Natural killer cell (primary cell): Measurements from ENCODE around the gene ENGASE. TPM values are rescaled to one million over a fixed set of nuclear protein-coding genes. Genes with fewer than 3 reads are reported as not detected.

Experiments
- ATAC-seq, 3 donors: fragments of 150-1000 bp in 2 of 3; fragments of 200-7000 bp in 1 of 3; cut with Tn5 transposase; 1 replicate in 1 of 3; 2 replicates in 2 of 3; pipeline ENCODE4 v1.10.0; 2021; ENCODE audit warnings: mild to moderate bottlenecking in 2 of 3, moderate library complexity in 2 of 3
- DNase-seq, 2 donors: peaks; one replicate each; pipeline versions ENCODE4 v3.0.0 to v3.0.0-alpha.2; 2013 to 2021; ENCODE audit warnings: mixed read lengths in 1 of 2
- H3K27ac ChIP-seq: one replicate; pipeline ENCODE4 v1.5.1; 2013; ENCODE audit warnings: mild to moderate bottlenecking, low read length
- H3K27me3 ChIP-seq: one replicate; pipeline ENCODE4 v1.6.1; 2013; ENCODE audit warnings: low read length; ENCODE audit not compliant: control insufficient read depth, insufficient read depth
- H3K36me3 ChIP-seq: one replicate; pipeline ENCODE4 v1.6.1; 2013; ENCODE audit warnings: low read length; ENCODE audit not compliant: control insufficient read depth, insufficient read depth
- H3K4me1 ChIP-seq: one replicate; pipeline ENCODE4 v1.6.1; 2013; ENCODE audit warnings: low read length; ENCODE audit not compliant: control insufficient read depth, insufficient read depth
- H3K4me3 ChIP-seq: one replicate; pipeline ENCODE4 v1.5.1; 2013; ENCODE audit warnings: low read length
- H3K9me3 ChIP-seq: one replicate; pipeline ENCODE4 v1.6.1; 2013; ENCODE audit warnings: low read length; ENCODE audit not compliant: control insufficient read depth, insufficient read depth
- H3K27ac Mint-ChIP-seq, 2 donors: one replicate each; pipeline ENCODE4 v1.8.0; 2022; ENCODE audit warnings: mild to moderate bottlenecking in 2 of 2, mixed read lengths in 2 of 2, moderate library complexity in 1 of 2
- H3K27me3 Mint-ChIP-seq, 2 donors: one replicate each; pipeline ENCODE4 v1.8.0; 2022; ENCODE audit warnings: low read depth in 2 of 2, mixed read lengths in 2 of 2
- H3K36me3 Mint-ChIP-seq: one replicate; pipeline ENCODE4 v1.8.0; 2022; ENCODE audit warnings: mixed read lengths
- H3K4me1 Mint-ChIP-seq, 2 donors: one replicate each; pipeline ENCODE4 v1.8.0; 2022; ENCODE audit warnings: mixed read lengths in 2 of 2
- H3K4me3 Mint-ChIP-seq: one replicate; pipeline ENCODE4 v1.8.0; 2022; ENCODE audit warnings: mild to moderate bottlenecking, moderate library complexity, mixed read lengths
- H3K9me3 Mint-ChIP-seq, 2 donors: one replicate each; pipeline ENCODE4 v1.8.0; 2022; ENCODE audit warnings: mixed read lengths in 2 of 2
- WGBS: methylation state at CpG from one replicate; pipeline ENCODE4 v1.1.7; 2013; ENCODE audit warnings: missing lambda C conversion rate; ENCODE audit not compliant: insufficient coverage; 5-methylcytosine and 5-hydroxymethylcytosine counted together
- intact Hi-C: fragments of 100-400 bp; cut with micrococcal nuclease; formaldehyde crosslinking; loops from one replicate; pipeline ENCODE4 v1.14.2; 2022
- total RNA-seq, 4 donors: library from RNA; stranded (reverse); fragments of 120-200 nt in 1 of 4; gene quantifications; one replicate each; pipeline versions ENCODE4 v1.2.3 to v1.2.4, GENCODE V29; 2013 to 2022
- TF ChIP-seq, protein P1 (sequence below): fragments of 200-600 bp; IDR thresholded peaks from one replicate; pipeline ENCODE4 v1.8.0; 2022; ENCODE audit warnings: antibody characterized with exemption

Gene ENGASE
- total RNA-seq, 3 donors from 2014 or later (not counting 1 experiment from before 2014, with no cell fraction given): 56.0 to 86.4 (median 56.9) TPM

DNA sequence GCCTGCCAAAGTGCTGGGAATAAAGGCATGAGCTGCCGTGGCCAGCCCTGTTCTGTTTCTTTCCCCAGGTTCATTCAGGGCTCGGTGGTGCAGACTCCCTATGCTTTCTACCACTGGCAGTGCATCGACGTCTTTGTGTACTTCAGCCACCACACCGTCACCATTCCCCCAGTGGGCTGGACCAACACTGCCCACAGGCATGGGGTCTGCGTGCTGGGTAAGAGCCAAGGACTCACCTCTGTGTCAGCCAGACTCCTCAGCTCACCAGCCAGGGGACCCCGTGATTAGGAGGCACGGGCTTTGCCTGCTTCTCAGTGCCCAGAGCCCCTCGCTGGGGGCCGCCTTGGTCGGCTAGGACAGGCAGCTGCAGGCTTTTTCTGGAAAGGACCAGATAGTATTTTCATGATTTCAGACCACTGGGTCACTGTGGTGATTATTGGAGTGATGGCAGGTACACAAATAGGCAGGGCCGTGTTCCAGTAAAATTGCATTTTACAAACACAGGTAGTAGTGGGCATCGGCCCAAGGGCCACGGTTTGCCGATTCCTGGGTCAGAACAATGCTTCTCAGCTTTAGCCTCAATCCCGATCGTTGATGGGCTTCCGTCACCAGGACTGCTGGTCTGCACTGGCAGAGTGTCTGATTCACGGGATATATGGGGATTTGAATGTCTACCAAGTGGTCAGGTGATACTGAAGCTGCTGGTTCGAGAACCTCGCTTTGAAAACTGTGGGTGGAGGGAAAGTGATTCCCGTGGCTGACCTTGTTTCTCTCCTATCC is 5.0 kb downstream of the ENGASE start:
- Histone ChIP-seq H3K4me1 (peaks cover 13% of the 10 kb centered on the region), H3K27me3 (no peaks in the 10 kb centered on the region), H3K9me3 (no peaks in the 10 kb centered on the region), H3K36me3 (peaks cover 30% of the 10 kb centered on the region), H3K4me3 (no peak overlapping the region), H3K27ac (no peak overlapping the region)
- no peak overlapping the region for H3K4me3 Mint-ChIP-seq
- H3K9me3 Mint-ChIP-seq: no peaks in the 10 kb centered on the region
- intact Hi-C loops: no loop called here
- ATAC-seq (no peak), DNase-seq (no peak)
- no peaks in the 10 kb centered on the region for H3K36me3 Mint-ChIP-seq
- no peak overlapping the region for H3K27ac Mint-ChIP-seq
- peaks cover 10 to 19% of the 10 kb centered on the region in 2 donors for H3K4me1 Mint-ChIP-seq
- H3K27me3 Mint-ChIP-seq: no peaks in the 10 kb centered on the region
- TF ChIP-seq, protein P1, sequence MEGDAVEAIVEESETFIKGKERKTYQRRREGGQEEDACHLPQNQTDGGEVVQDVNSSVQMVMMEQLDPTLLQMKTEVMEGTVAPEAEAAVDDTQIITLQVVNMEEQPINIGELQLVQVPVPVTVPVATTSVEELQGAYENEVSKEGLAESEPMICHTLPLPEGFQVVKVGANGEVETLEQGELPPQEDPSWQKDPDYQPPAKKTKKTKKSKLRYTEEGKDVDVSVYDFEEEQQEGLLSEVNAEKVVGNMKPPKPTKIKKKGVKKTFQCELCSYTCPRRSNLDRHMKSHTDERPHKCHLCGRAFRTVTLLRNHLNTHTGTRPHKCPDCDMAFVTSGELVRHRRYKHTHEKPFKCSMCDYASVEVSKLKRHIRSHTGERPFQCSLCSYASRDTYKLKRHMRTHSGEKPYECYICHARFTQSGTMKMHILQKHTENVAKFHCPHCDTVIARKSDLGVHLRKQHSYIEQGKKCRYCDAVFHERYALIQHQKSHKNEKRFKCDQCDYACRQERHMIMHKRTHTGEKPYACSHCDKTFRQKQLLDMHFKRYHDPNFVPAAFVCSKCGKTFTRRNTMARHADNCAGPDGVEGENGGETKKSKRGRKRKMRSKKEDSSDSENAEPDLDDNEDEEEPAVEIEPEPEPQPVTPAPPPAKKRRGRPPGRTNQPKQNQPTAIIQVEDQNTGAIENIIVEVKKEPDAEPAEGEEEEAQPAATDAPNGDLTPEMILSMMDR: no peak
- 98% methylated on average over 22 of the region's 22 CpGs for WGBS

DNA sequence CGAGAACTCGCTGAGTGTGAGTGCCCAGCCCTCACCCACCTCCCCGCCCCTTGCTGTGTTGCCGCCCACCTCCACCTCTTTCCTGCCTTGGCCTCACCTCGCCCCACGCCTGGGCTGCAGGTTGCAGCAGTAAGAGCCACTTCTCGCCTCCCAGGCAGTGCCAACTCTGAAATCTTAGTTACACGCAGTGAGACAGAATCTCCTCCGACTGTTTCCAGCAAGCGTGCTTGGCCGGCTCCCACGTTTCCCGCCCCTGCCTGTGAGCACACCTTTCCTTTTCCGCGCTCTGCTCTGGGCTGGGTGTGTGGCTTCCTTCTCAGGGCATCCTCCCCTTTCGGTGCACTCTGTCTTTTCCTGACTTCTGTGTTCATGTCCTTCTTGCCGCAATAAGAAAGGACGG is 5.7 kb downstream of the ENGASE start:
- intact Hi-C loops: no loop called here
- H3K4me3 ChIP-seq: no peak overlapping the region
- H3K27ac Mint-ChIP-seq: no peak overlapping the region
- no peaks in the 10 kb centered on the region for H3K9me3 Mint-ChIP-seq
- WGBS: 95% methylated on average over 18 of the region's 18 CpGs
- ATAC-seq (no peak), DNase-seq (no peak)
- H3K27ac ChIP-seq: no peak overlapping the region
- H3K27me3 ChIP-seq: no peaks in the 10 kb centered on the region
- no peaks in the 10 kb centered on the region for H3K27me3 Mint-ChIP-seq
- H3K36me3 ChIP-seq: peaks cover 37% of the 10 kb centered on the region
- H3K36me3 Mint-ChIP-seq: no peaks in the 10 kb centered on the region
- TF ChIP-seq, protein P1: no peak
- peaks cover 7 to 13% of the 10 kb centered on the region in 2 donors for H3K4me1 Mint-ChIP-seq
- no peaks in the 10 kb centered on the region for H3K9me3 ChIP-seq
- H3K4me3 Mint-ChIP-seq: no peak overlapping the region
- H3K4me1 ChIP-seq: peaks cover 11% of the 10 kb centered on the region

DNA sequence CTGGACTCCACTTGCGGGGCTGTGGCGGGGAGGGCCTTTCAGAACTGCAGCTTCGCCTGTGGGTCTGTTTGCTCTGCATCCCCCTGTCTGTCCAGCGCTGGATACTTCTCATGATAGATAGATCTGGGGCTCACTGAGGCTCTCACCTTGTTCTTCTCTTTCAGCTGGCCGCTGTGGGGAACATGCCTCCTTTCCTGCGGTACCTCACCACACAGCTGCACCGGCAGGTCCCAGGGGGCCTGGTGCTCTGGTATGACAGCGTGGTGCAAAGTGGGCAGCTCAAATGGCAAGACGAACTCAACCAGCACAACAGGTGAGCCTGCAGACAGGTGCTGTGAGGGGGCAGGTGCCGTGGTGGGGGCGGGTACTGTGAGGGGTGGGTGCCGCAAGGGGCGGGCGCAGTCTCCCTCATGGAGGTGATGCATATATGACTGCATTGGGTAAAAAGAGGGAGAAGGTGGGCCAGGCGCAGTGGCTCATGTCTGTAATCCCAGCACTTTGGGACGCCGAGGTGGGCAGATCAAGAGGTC is 6.2 kb downstream of the ENGASE start:
- TF ChIP-seq, protein P1: no peak
- intact Hi-C loops: no loop called here
- Mint-ChIP-seq H3K4me3 (no peak overlapping the region), H3K27me3 (no peaks in the 10 kb centered on the region), H3K36me3 (no peaks in the 10 kb centered on the region), H3K9me3 (no peaks in the 10 kb centered on the region), H3K4me1 (peaks cover 2 to 9% of the 10 kb centered on the region in 2 donors), H3K27ac (no peak overlapping the region)
- Histone ChIP-seq H3K4me3 (no peak overlapping the region), H3K27me3 (no peaks in the 10 kb centered on the region), H3K27ac (no peak overlapping the region), H3K4me1 (peaks cover 6% of the 10 kb centered on the region), H3K9me3 (no peaks in the 10 kb centered on the region), H3K36me3 (peaks cover 42% of the 10 kb centered on the region)
- ATAC-seq: no peak
- no peak for DNase-seq
- WGBS: 95% methylated on average over 17 of the region's 17 CpGs
